ENCODE measurements around the gene ACLY. TPM values are rescaled to one million over a fixed set of nuclear protein-coding genes. Genes with fewer than 3 reads are reported as not detected.

ACLY gene
- total and polyA plus RNA-seq, 10 of the 15 experiments (the other 5 are each of a cell fraction or from before 2014, with no cell fraction given), result 32.6 to 224 (median 114) TPM

- TF ChIP-seq MAX (IDR thresholded peaks at IDR 0.05; ENCODE audit: low read depth, low read length), result peak; percentile 84
- TF ChIP-seq IKZF1 (conservative IDR thresholded peaks at IDR 0.05), result peak; percentile 76
- TF ChIP-seq SIN3A (IDR thresholded peaks at IDR 0.05; ENCODE audit: low read depth, low read length), result peak; percentile 63; the same call in 1 of the 2 replicates
- no peak for TF ChIP-seq NFXL1 (IDR thresholded peaks at IDR 0.05; ENCODE audit: borderline replicate concordance)
- TF ChIP-seq NFIC (IDR thresholded peaks at IDR 0.05; ENCODE audit: low read depth, low read length), result no peak
- TF ChIP-seq POU2F2 (IDR thresholded peaks at IDR 0.05; ENCODE audit: borderline replicate concordance, low read depth, low read length), result peak; percentile 62; the same call in 1 of the 3 replicates
- peak in 1 of 2 experiments; percentile 52; a peak in 1 of 4 replicates for TF ChIP-seq SRF (IDR thresholded peaks at IDR 0.05; ENCODE audit: low read depth in 2 of 2, low read length in 2 of 2)
- TF ChIP-seq SPI1 (IDR thresholded peaks at IDR 0.05; ENCODE audit: borderline replicate concordance, insufficient read depth, low read depth, low read length), result no peak
- peak; percentile 61; the same call in 1 of the 2 replicates for TF ChIP-seq TAF1 (IDR thresholded peaks at IDR 0.05; ENCODE audit: borderline replicate concordance, low read depth, low read length)
- peak; percentile 75 for TF ChIP-seq BACH1 (IDR thresholded peaks at IDR 0.05; ENCODE audit: borderline replicate concordance)
- TF ChIP-seq HDGF (IDR thresholded peaks at IDR 0.05), result no peak
- TF ChIP-seq GATAD2B (conservative IDR thresholded peaks at IDR 0.05; ENCODE audit: low read depth), result peak; percentile 77
- TF ChIP-seq TCF3 (IDR thresholded peaks at IDR 0.05; ENCODE audit: borderline replicate concordance, insufficient read depth, low read depth, low read length), result 0 out of 2 replicates have a peak, but pooled peaks have one; percentile 40
- TF ChIP-seq FOXK2 (IDR thresholded peaks at IDR 0.05), result no peak
- no peak for TF ChIP-seq KAT2A (conservative IDR thresholded peaks at IDR 0.05; ENCODE audit: control insufficient read depth, low read depth, low read length)
- no peak for TF ChIP-seq MYC (IDR thresholded peaks at IDR 0.05; ENCODE audit: insufficient read depth, insufficient read length, insufficient replicate concordance, low read length, severe bottlenecking)
- no peak for TF ChIP-seq ZBTB4 (CRISPR knock-in tag; IDR thresholded peaks at IDR 0.05)
- TF ChIP-seq E2F4 (IDR thresholded peaks at IDR 0.05; ENCODE audit: low read depth, low read length), result 0 out of 2 replicates have a peak, but pooled peaks have one; percentile 6
- TF ChIP-seq NFYB (IDR thresholded peaks at IDR 0.05; ENCODE audit: insufficient read depth, low read depth, low read length), result no peak
- no peak for TF ChIP-seq ZBTB11 (CRISPR knock-in tag; IDR thresholded peaks at IDR 0.05)
These were observed 47.9 kb upstream of the ACLY start, which contains the start of gene CNP (continued) for GRCh38 chr17:41966463-41967140.

All from GM12878 (cell line).